HepG2 (cell line): Measurements from ENCODE around the gene PSKH1. TPM values are rescaled to one million over a fixed set of nuclear protein-coding genes. Genes with fewer than 3 reads are reported as not detected.

ENCODE experiments used
- ATF5 ChIP-seq: sonication (generic); formaldehyde crosslinking; IDR thresholded peaks from 2 replicates; pipeline ENCODE4 v1.4.0; 2020; ENCODE audit warnings: mild to moderate bottlenecking, low read depth, missing genetic modification reagents
- CBX2 ChIP-seq, 2 experiments: fragments of 200-600 bp in 1 of 2; sonication (generic); formaldehyde crosslinking in 1 of 2; IDR thresholded peaks; 2 replicates each; pipeline versions ENCODE4 v1.7.0 to v1.8.1; 2018 to 2022; ENCODE audit warnings: low read depth in 2 of 2, low read length in 1 of 2, mild to moderate bottlenecking in 1 of 2, missing genetic modification reagents in 1 of 2
- HMG20B ChIP-seq: conservative IDR thresholded peaks from 2 replicates; pipeline ENCODE4 v1.6.1; 2016; ENCODE audit warnings: missing genetic modification reagents, missing compliant biosample characterization
- HMGXB3 ChIP-seq: sonication (generic); formaldehyde crosslinking; IDR thresholded peaks from 2 replicates; pipeline ENCODE4 v1.4.0; 2020; ENCODE audit warnings: missing genetic modification reagents, borderline replicate concordance
- MAF1 ChIP-seq: sonication (generic); formaldehyde crosslinking; IDR thresholded peaks from 2 replicates; pipeline ENCODE4 v1.5.0; 2020; ENCODE audit warnings: missing genetic modification reagents, borderline replicate concordance
- MYC ChIP-seq: sonication (generic); formaldehyde crosslinking; IDR thresholded peaks from 2 replicates; pipeline ENCODE4 v1.9.0; 2021; ENCODE audit warnings: missing genetic modification reagents, borderline replicate concordance
- RFX5 ChIP-seq: IDR thresholded peaks from 2 replicates; pipeline ENCODE4 v1.6.1; 2011; ENCODE audit warnings: low read depth, low read length, improper control_type of control experiment
- RNF2 ChIP-seq: fragments of 450-650 bp; conservative IDR thresholded peaks from 2 replicates; pipeline ENCODE4 v1.6.1; 2016; ENCODE audit warnings: low read depth
- SMARCC2 ChIP-seq: fragments of 450-650 bp; IDR thresholded peaks from 2 replicates; pipeline ENCODE4 v1.6.1; 2017; ENCODE audit warnings: antibody characterized with exemption, mild to moderate bottlenecking
- U2AF1 ChIP-seq: fragments of 200-400 bp; formaldehyde crosslinking; optimal IDR thresholded peaks from 2 replicates; pipeline ENCODE3; 2017; ENCODE audit warnings: mild to moderate bottlenecking, low read depth, low read length
- ZFYVE20 ChIP-seq: sonication (generic); formaldehyde crosslinking; IDR thresholded peaks from 2 replicates; pipeline ENCODE4 v1.8.0; 2023; ENCODE audit warnings: low read depth, mild to moderate bottlenecking, moderate library complexity, missing genetic modification reagents, borderline replicate concordance
- ZNF180 ChIP-seq: sonication (generic); formaldehyde crosslinking; IDR thresholded peaks from 2 replicates; pipeline ENCODE4 v1.4.0; 2020; ENCODE audit warnings: low read depth, missing genetic modification reagents, borderline replicate concordance
- ZNF326 ChIP-seq: sonication (generic); formaldehyde crosslinking; IDR thresholded peaks from 2 replicates; pipeline ENCODE4 v1.4.0; 2020; ENCODE audit warnings: missing genetic modification reagents, borderline replicate concordance
- polyA plus RNA-seq, 8 experiments: library from polyadenylated mRNA; depleted of rRNA in 3 of 8; stranded (reverse) in 7 of 8; unstranded in 1 of 8; fragments of >200 nt; fragmentation: Illumina TruSeq in 4 of 8; extraction: Trizol in 4 of 8; gene quantifications; 2 replicates each; pipeline versions ENCODE4 v1.2.1 to v1.2.3, GENCODE V29; 2011 to 2016; ENCODE audit warnings: low read depth in 4 of 8, missing spikeins in 1 of 8, mixed read lengths in 1 of 8; ENCODE audit not compliant: insufficient read depth in 1 of 8
- total RNA-seq, 5 experiments: library from RNA; depleted of rRNA; stranded (reverse); fragments of >200 nt; fragmentation: Illumina TruSeq; extraction: Trizol; gene quantifications; 2 replicates each; pipeline ENCODE4 v1.2.3, GENCODE V29; 2016; ENCODE audit warnings: low read depth in 1 of 5
- TF ChIP-seq, protein P1 (sequence below): sonication (generic); formaldehyde crosslinking; IDR thresholded peaks from 2 replicates; pipeline ENCODE4 v1.5.0; 2020; ENCODE audit warnings: missing genetic modification reagents
- TF ChIP-seq, protein P2 (sequence below), 2 experiments: sonication (generic) in 1 of 2; formaldehyde crosslinking in 1 of 2; IDR thresholded peaks; 2 replicates each; pipeline versions ENCODE4 v1.4.0 to v1.6.1; 2016 to 2020; ENCODE audit warnings: borderline replicate concordance in 1 of 2, low read depth in 1 of 2, mild to moderate bottlenecking in 1 of 2, missing genetic modification reagents in 1 of 2
- TF ChIP-seq, protein P3 (sequence below): sonication (generic); formaldehyde crosslinking; conservative IDR thresholded peaks from 2 replicates; pipeline ENCODE4 v1.4.0; 2020; ENCODE audit warnings: missing genetic modification reagents

The PSKH1 gene
- total and polyA plus RNA-seq, 2 of the 13 experiments (the other 11 are each of a cell fraction or from before 2014, with no cell fraction given): 8.4 to 19.1 TPM

GRCh38 chr16:67846320-67847063 is 46.6 kb upstream of the PSKH1 start, which contains the start of gene NUTF2 (continued):
- TF ChIP-seq CBX2 (IDR thresholded peaks at IDR 0.05; ENCODE audit: low read depth, low read length): no peak
- TF ChIP-seq CBX2 (CRISPR knock-in tag; IDR thresholded peaks at IDR 0.05; ENCODE audit: low read depth): peak; percentile 88
- TF ChIP-seq, protein P1, sequence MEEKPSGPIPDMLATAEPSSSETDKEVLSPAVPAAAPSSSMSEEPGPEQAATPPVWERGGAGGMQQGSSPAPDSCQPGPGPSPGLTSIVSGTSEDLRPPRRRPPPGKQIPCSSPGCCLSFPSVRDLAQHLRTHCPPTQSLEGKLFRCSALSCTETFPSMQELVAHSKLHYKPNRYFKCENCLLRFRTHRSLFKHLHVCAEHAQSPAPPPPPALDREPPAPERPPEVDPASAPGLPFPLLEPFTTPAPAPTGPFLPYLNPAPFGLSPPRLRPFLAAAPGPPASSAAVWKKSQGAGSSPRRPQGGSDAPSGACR (CRISPR knock-in tag): no peak
- TF ChIP-seq, protein P2, sequence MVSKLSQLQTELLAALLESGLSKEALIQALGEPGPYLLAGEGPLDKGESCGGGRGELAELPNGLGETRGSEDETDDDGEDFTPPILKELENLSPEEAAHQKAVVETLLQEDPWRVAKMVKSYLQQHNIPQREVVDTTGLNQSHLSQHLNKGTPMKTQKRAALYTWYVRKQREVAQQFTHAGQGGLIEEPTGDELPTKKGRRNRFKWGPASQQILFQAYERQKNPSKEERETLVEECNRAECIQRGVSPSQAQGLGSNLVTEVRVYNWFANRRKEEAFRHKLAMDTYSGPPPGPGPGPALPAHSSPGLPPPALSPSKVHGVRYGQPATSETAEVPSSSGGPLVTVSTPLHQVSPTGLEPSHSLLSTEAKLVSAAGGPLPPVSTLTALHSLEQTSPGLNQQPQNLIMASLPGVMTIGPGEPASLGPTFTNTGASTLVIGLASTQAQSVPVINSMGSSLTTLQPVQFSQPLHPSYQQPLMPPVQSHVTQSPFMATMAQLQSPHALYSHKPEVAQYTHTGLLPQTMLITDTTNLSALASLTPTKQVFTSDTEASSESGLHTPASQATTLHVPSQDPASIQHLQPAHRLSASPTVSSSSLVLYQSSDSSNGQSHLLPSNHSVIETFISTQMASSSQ (IDR thresholded peaks at IDR 0.05; ENCODE audit: low read depth): peak; percentile 56; the same call in 1 of the 2 replicates
- TF ChIP-seq, protein P2 (CRISPR knock-in tag; IDR thresholded peaks at IDR 0.05; ENCODE audit: borderline replicate concordance): peak; percentile 77; the same call in 1 of the 2 replicates
- peak; percentile 94 for TF ChIP-seq MYC (CRISPR knock-in tag)
- no peak for TF ChIP-seq ZFYVE20
- TF ChIP-seq, protein P3, sequence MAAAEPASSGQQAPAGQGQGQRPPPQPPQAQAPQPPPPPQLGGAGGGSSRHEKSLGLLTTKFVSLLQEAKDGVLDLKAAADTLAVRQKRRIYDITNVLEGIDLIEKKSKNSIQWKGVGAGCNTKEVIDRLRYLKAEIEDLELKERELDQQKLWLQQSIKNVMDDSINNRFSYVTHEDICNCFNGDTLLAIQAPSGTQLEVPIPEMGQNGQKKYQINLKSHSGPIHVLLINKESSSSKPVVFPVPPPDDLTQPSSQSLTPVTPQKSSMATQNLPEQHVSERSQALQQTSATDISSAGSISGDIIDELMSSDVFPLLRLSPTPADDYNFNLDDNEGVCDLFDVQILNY: peak; percentile 85
- peak; percentile 74 for TF ChIP-seq HMG20B (CRISPR knock-in tag)
- TF ChIP-seq SMARCC2: no peak
- TF ChIP-seq HMGXB3 (CRISPR knock-in tag): peak; percentile 71
- no peak for TF ChIP-seq RNF2
- 0 out of 2 replicates have a peak, but pooled peaks have one; percentile 29 for TF ChIP-seq ATF5
- TF ChIP-seq MAF1 (CRISPR knock-in tag): peak; percentile 76; the same call in 1 of the 2 replicates
- no peak for TF ChIP-seq ZNF180
- peak; percentile 60 for TF ChIP-seq U2AF1
- no peak; the same call in 1 of the 2 replicates for TF ChIP-seq RFX5
- no peak for TF ChIP-seq ZNF326 (CRISPR knock-in tag)
